ENCODE measurements around the gene SASH1. TPM values are rescaled to one million over a fixed set of nuclear protein-coding genes. Genes with fewer than 3 reads are reported as not detected.

Gene SASH1
- total RNA-seq, 1 experiment from 2014 or later: 11.7 TPM

GRCh38 chr6:148457843-148458159 is 115.2 kb downstream of the SASH1 start:
- CTCF ChIA-PET: no interaction called here
- Histone ChIP-seq H4K20me1 (ENCODE audit: insufficient read depth) (no peaks in the 10 kb centered on the region), H3K79me2 (ENCODE audit: insufficient read depth, low read length) (no peaks in the 10 kb centered on the region), H3K27ac (ENCODE audit: low read depth, low read length) (no peak overlapping the region), H2AFZ (ENCODE audit: low read depth, low read length, poor library complexity, severe bottlenecking) (no peak overlapping the region), H3K9me3 (ENCODE audit: control insufficient read depth in 1 of 2, insufficient read depth in 1 of 2, low read depth in 1 of 2, low read length in 2 of 2) (no peaks in the 10 kb centered on the region), H3K9ac (ENCODE audit: low read length) (no peak overlapping the region), H3K4me2 (ENCODE audit: low read length) (no peak overlapping the region), H3K9me2 (ENCODE audit: insufficient read depth) (no peaks in the 10 kb centered on the region), H3K4me1 (ENCODE audit: control insufficient read depth in 1 of 2, insufficient read depth in 2 of 2, low read length in 2 of 2) (no peaks in the 10 kb centered on the region), H3K4me3 (replicated peaks in 1 of 2; ENCODE audit: low read depth in 1 of 2, low read length in 2 of 2) (no peak overlapping the region), H3K36me3 (ENCODE audit: control insufficient read depth in 1 of 2, insufficient read depth in 2 of 2, low read length in 2 of 2) (no peaks in the 10 kb centered on the region), H3K27me3 (ENCODE audit: insufficient read depth, low read length) (no peaks in the 10 kb centered on the region)
- ATAC-seq: no peak
- intact Hi-C loops (cut with micrococcal nuclease): no loop called here
- RAD21 ChIA-PET (ENCODE audit: low non-redundant PET in 1 of 2, low total read pairs in 2 of 2, uncharacterized antibody in 2 of 2, unreplicated experiment in 2 of 2): no interaction called here
- POLR2A ChIA-PET: no interaction called here
- TF ChIP-seq ZFX (IDR thresholded peaks at IDR 0.05): no peak
- no peak for TF ChIP-seq TCF7L2 (IDR thresholded peaks at IDR 0.05; ENCODE audit: borderline replicate concordance, extremely low read depth, insufficient read depth, insufficient read length)
- TF ChIP-seq EGR1 (IDR thresholded peaks at IDR 0.05; ENCODE audit: low read depth): no peak
- TF ChIP-seq POLR2AphosphoS5 (IDR thresholded peaks at IDR 0.05; ENCODE audit: low read depth, low read length): no peak
- TF ChIP-seq RAD21 (IDR thresholded peaks at IDR 0.05; ENCODE audit: low read depth): no peak
- no peak for TF ChIP-seq ZNF274 (IDR thresholded peaks at IDR 0.05; ENCODE audit: low read depth, low read length)
- no peak for TF ChIP-seq EZH2 (IDR thresholded peaks at IDR 0.05)
- TF ChIP-seq POLR2A (IDR thresholded peaks at IDR 0.05; ENCODE audit: borderline replicate concordance, extremely low read depth, insufficient read depth, insufficient read length): no peak
- TF ChIP-seq YY1 (IDR thresholded peaks at IDR 0.05; ENCODE audit: extremely low read depth, insufficient replicate concordance, low read depth, low read length): no peak
- no peak for TF ChIP-seq SIN3A (IDR thresholded peaks at IDR 0.05; ENCODE audit: low read depth)
- no peak for TF ChIP-seq JUND (IDR thresholded peaks at IDR 0.05)
- TF ChIP-seq FOSL1 (IDR thresholded peaks at IDR 0.05; ENCODE audit: low read depth): no peak
- no peak for TF ChIP-seq REST (IDR thresholded peaks at IDR 0.05; ENCODE audit: low read depth)
- TF ChIP-seq ATF3 (IDR thresholded peaks at IDR 0.05): no peak
- TF ChIP-seq ZBTB33 (IDR thresholded peaks at IDR 0.05; ENCODE audit: extremely low read depth, insufficient replicate concordance, low read length): no peak
- TF ChIP-seq CEBPB (IDR thresholded peaks at IDR 0.05; ENCODE audit: low read depth): no peak
- no peak for TF ChIP-seq MAX (IDR thresholded peaks at IDR 0.05)
- no peak for TF ChIP-seq CTCF (IDR thresholded peaks at IDR 0.05 in 2 of 3, conservative IDR thresholded peaks at IDR 0.05 in 1 of 3; ENCODE audit: borderline replicate concordance in 1 of 3, insufficient read depth in 1 of 3, low read depth in 2 of 3, low read length in 2 of 3)
- TF ChIP-seq ELF1 (IDR thresholded peaks at IDR 0.05; ENCODE audit: borderline replicate concordance, low read depth): no peak
- BruUV-seq (replicated peaks): no TSS peak
- DNase-seq (ENCODE audit: low read depth, low spot score): no peak
